NCI-H226 (cell line): ENCODE results near the gene GSAP.
"Not testable (repeated sequence)": the region's sequence is repeated elsewhere in the genome, so short reads cannot be mapped to it uniquely, and the experiment has no call there.

Source experiments
- DNase-seq: peaks from one replicate; pipeline ENCODE4 v3.0.0-alpha.2; 2015

GSAP gene

DNA sequence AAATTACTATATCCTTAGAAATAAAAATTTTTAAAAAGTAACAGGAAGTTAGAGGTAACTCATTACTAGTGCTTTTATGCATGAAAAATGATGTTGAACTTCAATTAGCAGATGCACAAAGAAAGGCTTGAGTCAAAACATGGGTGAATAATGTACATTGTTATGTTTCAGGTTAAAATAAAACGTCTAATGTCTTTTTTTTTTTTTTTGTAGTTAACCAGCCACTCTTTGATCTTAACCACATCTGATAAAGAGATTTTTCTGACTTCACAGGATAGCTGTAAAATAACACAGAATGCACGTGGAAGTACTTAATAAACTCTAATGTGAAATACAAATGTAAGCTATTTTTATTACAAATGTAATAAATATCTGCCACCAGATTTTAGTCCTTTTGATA is 61.7 kb downstream of the GSAP start:
- DNase-seq, result no peak

DNA sequence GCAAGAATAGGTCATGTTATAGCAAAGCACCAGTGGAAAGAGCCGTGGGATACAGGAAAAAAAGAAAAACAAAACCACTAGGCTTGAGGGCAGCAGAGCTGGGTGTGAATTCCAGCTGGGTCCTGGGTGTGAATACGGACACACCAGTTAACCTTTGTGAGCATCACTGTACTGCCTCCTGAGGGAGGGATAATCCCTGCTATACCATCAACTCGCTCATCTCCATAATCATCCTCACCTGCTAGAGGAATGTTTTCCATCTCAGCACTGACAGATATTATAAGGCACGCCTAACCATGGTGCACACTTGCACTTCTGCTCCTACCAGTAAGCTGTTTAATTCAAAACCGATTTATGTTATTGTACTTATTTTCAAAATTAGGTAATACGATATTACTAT is 62.2 kb downstream of the GSAP start:
- DNase-seq, result no peak

DNA sequence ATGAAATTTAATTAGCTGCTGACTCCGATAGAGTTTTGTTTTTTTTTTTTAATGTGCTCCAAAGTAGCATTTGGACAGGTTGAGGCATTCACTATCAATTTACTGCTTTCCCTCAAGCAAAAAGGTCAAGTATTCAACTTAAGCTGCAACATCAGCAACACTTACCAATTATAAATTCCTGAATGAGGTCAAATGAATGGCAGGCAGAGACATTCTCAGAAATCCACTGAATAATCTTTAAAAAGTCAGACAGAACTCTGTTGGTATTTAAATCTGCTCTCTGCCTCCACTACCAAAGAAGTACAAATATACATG is 62.8 kb downstream of the GSAP start:
- DNase-seq, result no peak

DNA sequence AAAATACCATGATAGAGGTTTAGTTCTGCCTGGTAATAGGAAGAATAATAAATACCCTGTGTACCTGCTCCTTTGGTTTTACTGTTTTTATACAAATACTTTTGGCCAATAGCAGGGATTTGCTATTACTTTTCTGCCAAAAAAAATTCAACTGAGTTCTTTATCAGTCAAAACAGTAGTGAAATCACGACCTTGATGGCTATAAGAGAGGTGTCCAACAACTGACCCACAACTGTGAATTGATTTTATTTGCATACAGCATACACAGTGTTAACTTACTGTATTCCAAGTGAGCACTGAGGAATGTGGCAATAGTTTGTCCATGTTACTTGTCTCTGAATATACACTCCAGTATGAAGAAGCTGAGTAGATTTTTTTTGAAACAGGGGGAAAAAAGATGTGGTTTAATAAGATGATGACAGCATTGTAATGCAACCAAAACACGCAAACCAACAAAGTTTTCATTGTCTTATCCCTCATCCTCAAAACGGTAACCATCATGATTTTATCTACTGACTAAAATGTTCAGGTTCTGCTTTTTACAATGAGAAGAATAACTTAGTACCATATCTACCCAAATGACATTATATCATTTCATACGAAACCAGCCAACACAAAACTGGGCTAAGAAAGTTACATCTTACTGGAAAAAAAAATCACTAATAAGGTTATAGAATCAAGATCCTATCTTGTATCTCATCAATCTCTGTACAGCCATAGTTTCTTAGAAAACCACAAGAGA is 63.3 kb downstream of the GSAP start:
- DNase-seq, result no peak

DNA sequence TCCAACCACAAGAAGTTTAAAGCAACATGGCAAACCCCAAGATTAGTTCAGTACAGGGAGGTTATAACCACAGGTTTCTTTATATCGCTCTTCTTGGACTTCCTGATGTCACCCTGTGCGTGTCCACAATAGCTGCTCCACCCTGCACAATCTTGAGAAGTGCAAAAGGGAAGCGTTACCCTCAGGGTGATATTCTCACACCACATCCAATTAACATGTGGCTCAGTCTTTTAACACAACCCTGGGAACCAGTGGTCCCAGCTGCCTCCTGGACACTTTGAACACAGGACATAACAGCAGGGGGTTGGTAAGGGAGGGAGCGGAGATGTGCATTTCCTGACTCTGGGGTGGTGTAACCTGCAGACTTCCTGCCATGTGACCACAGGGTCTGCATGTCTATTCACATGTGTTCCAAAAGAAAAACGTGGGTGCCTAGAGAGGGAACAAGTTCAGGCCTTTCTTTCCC is 64.6 kb downstream of the GSAP start:
- DNase-seq, result no peak

DNA sequence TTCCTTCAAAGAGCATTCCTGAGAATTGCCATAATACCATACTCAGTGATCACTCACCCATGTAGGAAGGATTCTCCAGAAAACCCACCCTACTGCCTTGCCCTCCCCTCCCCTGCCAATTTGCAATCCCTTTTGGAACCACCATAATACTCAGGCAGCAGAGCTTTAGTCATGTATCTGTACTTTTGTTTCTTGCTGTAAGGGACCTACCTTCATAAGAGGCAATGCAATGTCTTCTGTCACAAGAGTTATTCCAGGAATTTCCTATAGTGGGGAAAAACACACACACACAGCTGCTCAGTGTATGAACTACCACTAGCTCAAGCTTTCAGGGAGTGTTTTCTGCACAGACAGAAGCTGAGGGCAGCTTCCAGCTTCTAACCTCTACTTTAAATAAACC is 67.0 kb downstream of the GSAP start:
- DNase-seq, result no peak

DNA sequence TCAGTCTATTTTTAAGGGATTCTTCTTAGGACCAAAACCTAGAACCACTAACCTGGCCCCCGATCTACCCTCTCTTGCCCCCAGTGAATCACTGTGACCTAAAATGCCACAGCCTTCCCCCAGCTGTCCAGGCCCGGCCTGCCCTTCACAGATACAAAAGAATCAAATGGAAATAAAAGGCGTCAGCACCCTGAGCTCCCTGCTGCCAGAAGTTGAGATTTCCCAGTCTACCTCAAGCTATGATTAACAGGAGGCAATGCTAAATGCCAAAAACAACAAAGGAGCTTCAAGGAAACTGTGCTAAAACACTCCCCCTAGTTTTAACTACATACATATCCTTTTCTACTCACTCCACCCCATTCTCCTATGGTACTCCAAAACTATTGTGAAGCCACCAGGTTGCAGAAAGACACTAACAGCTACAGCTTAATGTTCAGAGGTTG is 67.8 kb downstream of the GSAP start:
- peak; percentile 82 for DNase-seq

DNA sequence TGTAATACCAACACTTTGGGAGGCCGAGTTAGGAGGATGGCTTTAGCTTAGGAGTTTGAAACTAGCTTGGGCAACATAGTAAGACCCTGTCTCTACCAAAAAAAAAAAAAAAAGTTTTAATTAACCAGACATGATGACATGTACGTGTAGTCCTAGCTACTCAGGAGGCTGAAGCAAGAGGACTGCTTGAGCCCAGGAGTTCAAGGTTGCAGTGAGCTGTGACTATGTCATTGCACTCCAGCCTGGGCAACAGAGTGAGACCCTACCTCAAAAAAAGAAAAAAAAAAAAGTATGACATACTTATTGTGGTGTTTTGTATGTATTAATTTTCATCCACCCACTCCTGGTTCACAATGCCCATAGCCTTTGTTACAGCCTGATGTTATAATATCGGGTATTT is 69.7 kb downstream of the GSAP start:
- no peak for DNase-seq

DNA sequence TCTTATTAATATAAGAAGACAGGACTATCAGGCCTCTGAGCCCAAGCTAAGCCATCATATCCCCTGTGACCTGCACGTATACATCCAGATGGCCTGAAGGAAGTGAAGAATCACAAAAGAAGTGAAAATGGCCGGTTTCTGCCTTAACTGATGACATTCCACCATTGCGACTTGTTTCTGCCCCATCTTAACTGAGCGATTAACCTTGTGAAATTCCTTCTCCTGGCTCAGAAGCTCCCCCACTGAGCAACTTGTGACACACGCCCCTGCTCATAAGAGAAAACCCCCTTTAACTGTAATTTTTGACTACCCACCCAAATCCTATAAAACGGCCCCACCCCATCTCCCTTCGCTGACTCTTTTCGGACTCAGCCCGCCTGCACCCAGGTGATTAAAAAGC is 70.7 kb downstream of the GSAP start:
- not testable (repeated sequence) for DNase-seq

DNA sequence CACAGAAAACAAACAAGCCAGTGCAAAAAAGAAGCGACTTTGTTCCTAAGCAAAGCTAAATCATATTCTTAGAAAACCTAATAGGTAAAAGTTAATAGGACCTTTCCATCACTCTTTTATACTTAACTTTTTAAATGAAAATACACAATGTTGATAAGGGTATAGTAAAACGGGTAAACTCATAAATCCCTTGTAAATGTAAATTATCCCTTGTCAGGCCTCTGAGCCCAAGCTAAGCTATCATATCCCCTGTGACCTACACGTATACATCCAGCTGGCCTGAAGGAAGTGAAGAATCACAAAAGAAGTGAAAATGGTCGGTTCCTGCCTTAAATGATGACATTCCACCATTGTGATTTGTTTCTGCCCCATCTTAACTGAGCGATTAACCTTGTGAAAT is 76.4 kb downstream of the GSAP start:
- DNase-seq, result no peak

DNA sequence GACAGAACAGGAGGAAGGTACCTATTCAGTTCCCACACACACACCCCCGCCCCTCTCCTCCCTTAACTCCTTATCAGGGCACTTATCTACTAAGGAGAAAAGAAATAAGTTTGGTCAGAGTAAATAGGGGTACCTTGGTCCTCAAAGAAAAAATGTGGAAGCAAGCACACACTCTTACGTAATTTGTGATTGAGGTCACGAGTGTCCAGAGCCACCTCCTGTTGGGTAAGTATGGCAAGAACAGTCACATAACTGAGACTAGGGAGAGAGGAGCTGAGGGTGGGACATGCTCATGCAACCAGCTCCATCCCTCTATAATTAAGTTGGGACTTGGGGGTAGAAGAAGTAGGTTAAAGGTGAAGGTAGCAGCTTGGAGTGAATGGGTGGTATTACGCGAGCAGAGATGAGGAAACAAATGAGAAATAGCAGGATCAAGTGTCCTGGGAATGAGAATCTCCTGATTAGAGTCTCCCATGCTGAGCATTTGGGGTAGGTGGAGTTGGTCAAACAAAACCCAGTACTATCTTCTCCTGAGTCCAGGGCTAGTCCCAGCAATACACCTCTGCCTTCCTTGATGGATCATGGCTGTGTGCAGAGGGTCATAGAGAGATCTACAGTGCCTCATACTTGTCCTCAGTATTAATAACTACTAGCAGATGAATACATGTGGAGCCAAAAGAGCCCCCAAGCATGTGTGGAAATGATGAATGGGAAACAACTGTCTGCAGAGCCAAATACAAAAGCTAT is 77.1 kb downstream of the GSAP start:
- no peak for DNase-seq

DNA sequence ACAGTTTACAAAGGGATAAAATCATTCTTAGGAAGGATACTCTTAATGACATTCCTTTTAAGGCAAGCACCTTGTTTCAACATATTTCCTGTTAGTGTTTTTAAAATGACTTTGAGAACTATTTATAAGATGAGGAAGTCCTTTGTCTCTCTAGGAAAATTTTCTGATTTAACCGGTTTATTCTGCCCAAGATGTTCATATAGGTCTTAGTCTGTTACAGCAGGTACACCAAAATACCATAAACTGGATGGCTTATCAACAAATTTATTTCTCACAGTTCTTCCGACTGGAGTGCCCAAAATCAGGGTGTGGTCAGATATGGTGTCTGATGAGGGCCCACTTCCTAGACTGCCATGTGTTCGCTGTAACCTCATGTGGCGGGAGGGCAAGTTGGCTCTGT is 77.9 kb downstream of the GSAP start:
- DNase-seq, result no peak

DNA sequence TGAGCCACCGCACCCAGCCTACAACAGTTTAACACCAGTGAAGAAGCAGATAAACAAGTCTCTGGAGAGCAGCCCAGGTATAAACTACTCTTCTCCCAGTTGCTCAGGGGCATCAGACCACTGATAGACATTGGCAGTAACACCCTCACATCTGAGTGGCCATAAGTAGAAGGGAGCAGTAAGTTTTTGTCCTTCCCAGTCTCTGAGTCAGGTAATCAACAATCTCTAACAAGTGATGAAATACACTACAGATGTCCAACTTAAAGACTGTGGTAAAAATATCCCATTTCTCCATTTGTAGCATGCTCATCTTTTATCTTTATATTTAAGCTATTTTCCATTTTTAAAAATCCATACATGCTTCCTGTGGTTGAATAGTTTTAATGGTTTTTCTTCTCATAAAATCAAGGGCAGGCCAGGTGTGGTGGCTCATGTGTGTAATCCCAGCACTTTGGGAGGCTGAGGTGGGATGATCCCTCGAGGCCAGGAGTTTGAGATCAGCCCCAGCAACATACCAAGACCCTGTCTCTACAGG is 78.6 kb downstream of the GSAP start:
- no peak for DNase-seq

DNA sequence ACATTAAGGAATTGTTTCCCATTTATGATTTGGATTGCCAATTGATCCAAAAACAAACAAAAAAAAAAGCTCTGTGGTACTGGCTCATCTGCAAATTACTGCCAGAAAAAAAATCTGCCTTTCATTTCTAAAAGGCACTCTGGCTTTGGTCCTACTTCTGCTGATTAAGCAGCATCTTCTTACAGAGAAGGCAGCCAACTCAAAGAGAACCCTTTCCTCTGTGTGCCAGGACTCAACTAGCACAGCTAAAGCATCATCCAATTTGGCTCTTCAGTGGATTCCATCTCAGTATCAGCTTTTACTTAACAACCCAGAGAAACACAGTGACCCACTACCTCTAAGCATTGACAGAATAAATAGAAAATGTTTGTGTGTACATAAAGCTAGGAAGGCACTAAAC is 80.6 kb downstream of the GSAP start:
- no peak for DNase-seq

DNA sequence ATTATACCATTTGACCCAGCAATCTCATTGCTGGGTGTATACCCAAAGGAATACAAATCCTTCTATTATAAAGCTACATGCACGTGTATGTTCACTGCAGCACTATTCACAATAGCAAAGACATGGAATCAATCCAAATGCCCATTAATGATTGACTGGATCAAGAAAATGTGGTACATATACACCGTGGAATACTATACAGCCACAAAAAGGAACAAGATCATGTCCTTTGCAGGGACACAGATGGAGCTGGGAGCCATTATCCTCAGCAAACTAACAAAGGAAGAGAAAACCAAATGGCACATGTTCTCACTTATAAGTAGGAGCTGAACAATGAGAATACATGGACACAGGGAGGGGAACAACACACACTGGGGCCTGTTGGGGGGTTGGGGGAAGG is 82.1 kb downstream of the GSAP start:
- not testable (repeated sequence) for DNase-seq

DNA sequence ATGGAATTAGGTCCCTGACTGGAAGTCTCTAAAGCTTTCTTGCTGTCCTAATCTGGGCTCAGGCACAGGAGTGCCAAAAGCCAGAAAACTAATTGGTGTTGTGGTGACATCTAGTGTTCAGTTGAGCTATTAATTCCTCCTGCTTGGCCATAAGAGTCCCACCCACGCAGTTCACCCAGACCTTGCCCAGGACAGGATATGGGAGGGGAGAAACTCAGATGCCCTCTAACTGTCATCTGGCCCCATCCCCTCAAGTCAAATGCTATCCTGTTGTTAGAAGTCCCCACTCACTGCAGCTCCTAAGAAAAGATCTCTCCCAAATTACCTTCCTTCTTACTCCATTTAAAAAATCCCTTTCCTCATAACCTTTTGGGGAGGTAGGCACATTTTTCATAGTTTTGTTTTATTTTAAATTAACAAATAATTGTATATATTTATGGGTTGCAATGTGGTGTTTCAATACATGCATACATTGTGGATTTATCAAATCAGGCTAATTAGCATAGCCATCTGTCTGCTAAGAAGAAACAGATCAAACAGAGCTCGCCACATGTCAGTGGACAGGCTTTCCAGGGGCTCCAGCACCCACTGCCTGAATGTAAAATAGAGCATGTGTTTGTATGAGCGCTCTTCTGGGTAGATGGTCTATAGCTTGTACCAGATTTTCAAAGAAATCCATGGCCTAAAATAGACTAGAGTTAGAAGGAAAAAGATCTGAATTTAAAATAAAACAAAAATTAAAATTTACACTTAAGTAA is 84.0 kb downstream of the GSAP start:
- peak; percentile 66 for DNase-seq

DNA sequence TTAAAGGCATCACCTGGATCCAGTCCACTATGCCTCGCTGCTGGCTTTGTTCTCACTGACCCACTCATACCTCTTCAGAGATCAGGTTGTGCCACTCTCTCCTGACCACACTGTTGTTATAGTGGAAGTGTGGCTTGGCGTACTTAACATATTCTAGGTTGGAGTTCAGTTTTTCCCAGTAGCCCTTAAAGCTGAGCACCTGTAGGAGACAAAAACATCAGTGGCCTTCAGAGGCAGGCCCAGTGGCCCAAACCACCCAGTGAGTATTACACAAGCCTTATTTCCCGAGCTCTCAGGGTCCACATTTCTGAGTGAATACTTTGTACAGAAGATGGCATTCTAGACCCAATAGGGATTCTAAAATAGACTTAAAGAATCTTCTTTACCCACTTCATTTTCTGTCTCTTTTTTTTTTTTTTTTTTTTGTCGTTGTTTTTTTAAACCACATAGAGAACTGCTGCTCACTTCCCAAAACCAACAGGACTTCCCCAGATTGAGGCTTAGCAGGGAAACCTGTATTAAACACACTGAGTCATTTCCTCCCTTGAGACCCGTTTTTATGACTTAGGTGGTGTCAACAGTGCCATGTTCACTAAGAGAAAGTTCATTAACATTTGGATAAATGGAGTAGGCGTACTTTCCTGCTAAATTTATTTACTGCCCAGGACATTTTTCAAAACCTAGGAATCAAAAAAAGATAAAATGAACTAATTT is 85.8 kb downstream of the GSAP start:
- no peak for DNase-seq

DNA sequence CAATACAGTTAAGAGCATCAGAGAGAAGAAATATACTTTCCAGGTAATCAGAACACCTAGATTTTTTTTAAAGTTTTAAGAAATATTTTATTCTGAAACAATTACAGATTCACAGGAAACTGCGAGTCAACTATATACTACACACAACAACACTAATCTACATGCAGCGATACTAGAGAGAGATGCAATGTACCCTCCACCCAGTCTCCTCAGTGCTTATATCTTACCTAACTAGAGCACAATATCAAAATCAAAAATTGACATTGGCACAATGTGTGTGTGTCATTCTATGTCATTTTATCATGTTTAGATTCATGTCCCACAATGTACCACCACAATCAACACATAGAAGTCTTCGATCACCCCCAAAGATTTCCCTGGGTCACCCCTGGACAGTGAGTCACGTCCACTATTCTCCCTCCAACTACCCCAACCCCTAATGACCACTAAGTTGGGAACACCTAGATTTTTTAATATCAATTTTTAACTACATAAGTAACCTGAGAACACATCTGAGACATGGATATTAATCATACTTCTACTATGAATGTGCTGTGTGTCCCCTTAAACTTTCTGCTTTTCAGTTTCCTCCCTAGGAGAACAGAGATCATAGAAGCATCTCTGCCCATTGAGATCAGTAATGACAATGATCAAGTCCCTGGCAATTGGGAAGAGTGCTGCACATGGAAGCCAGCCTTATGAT is 86.5 kb downstream of the GSAP start:
- no peak for DNase-seq

DNA sequence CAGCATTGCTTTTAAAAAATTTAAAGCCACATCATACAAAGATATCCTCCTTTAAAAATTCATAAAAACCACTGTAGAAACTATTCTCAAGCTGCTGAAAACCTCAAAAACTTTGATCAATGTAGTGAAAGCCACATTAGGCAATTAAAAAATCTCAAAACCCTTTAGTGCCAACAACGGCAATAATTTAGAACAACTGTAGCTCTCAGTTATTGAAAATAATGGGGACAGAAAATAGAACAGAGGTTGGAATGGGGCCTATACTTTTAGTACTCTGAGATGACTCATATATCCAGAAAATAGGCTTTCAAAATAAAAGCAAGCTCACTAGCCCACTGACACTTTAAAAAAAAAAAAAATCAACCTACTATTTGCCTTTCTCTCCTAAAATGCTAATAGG is 87.5 kb downstream of the GSAP start:
- no peak for DNase-seq

DNA sequence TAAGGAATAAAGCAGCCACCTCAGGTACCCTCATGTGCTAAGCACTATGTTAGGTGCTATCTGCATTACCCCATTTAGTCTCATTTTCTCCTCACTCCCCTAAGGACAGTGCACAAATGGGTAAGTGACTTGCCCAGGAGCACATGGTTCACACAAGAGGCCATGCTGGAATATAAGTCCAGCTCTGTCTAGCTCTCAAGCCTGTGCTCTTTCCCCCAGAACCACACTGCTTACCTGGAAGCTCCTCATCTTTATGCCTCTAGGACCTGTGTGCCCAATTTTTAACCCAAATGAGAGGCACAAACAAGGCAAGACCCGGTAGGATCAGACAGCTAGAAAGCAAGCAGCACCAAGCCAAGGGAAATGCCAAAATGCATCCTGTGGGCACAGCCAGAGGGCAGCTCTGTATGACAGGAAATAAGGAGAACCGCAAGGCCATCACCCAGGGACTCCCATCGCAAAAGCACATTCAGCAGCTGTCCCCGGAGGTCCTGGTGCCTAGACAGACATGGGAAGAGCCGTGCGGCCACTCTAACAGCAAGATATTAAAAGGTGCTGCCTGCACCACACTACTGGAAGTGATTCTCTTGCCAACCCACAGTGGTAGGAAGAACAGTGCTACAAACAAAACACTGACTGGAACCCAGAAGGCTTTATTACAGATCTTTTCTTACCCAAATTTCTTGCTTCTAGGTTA is 88.1 kb downstream of the GSAP start:
- DNase-seq, result no peak

DNA sequence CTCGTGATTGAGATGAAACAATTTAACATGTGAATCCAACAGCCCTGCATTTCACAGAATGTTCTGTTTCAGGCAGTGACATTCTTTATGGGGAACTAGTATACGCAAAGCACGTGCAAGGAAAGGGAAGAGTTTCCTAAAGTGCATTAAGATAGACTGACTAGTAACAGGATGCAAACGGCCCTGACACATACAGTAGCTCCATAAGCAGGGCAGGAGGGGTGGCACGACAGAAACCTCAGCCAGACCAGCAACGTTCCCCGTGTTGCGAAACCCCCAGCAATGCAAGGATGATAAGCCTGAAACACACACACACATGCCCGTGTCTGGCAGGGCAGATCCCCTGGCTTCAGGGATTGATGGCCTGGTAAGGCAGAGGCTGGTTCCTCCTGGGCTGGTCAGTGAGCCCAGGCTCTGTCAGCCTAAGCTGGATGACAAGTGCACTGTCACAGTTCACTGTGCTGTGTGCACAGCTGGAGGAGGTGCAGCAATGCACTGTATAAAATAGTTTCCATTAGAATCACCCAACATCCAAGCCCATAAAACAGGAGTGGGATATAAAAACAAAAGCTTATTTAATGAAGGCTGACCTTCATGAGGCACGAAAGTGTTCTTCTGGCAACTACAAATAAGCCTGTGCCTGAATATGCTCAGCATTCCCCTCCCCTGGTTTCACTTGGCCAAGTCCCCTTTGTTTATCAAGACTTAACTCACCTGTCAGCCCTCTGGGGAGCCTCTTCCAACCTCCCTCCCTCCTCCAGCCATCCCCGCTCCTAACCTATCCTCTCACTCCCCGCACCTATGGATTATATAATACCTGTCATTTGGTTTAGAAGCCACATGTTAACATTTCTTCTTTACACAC is 88.8 kb downstream of the GSAP start:
- peak; percentile 96 for DNase-seq
